ENCODE measurements around the gene WWC2. TPM values are rescaled to one million over a fixed set of nuclear protein-coding genes. Genes with fewer than 3 reads are reported as not detected.

WWC2 gene
- total RNA-seq, 6 donors from 2014 or later: 87.0 to 179 (median 121) TPM

- 31 to 33% methylated on average over 3 of the region's 3 CpGs for WGBS, 2 donors
- H3K36me3 ChIP-seq: no peaks in the 10 kb centered on the region
- peaks cover 9 to 34% (median 22%) of the 10 kb centered on the region in 4 donors for H3K4me1 ChIP-seq
- no peak overlapping the region for H3K27ac ChIP-seq
- TF ChIP-seq EP300 (IDR thresholded peaks at IDR 0.05): no peak
- TF ChIP-seq, protein P1, sequence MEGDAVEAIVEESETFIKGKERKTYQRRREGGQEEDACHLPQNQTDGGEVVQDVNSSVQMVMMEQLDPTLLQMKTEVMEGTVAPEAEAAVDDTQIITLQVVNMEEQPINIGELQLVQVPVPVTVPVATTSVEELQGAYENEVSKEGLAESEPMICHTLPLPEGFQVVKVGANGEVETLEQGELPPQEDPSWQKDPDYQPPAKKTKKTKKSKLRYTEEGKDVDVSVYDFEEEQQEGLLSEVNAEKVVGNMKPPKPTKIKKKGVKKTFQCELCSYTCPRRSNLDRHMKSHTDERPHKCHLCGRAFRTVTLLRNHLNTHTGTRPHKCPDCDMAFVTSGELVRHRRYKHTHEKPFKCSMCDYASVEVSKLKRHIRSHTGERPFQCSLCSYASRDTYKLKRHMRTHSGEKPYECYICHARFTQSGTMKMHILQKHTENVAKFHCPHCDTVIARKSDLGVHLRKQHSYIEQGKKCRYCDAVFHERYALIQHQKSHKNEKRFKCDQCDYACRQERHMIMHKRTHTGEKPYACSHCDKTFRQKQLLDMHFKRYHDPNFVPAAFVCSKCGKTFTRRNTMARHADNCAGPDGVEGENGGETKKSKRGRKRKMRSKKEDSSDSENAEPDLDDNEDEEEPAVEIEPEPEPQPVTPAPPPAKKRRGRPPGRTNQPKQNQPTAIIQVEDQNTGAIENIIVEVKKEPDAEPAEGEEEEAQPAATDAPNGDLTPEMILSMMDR (IDR thresholded peaks at IDR 0.05): no peak
- no peak for TF ChIP-seq POLR2A (IDR thresholded peaks at IDR 0.05)
- no peak for TF ChIP-seq POLR2AphosphoS5 (IDR thresholded peaks at IDR 0.05)
- H3K27me3 ChIP-seq: no peaks in the 10 kb centered on the region
- ATAC-seq (ENCODE audit: low FRiP score in 2 of 2): no peak
- DNase-seq: no peak
- H3K4me3 ChIP-seq: no peak overlapping the region
- no peaks in the 10 kb centered on the region for H3K9me3 ChIP-seq
Measured at GRCh38 chr4:183178201-183178600, 79.1 kb downstream of the WWC2 start.

- 85 to 89% methylated on average over 7 of the region's 7 CpGs for WGBS, 2 donors
- Histone ChIP-seq H3K4me1 (peaks cover 0 to 20% (median 18%) of the 10 kb centered on the region in 4 donors), H3K4me3 (no peak overlapping the region), H3K36me3 (no peaks in the 10 kb centered on the region), H3K27me3 (no peaks in the 10 kb centered on the region), H3K27ac (no peak overlapping the region), H3K9me3 (no peaks in the 10 kb centered on the region)
- ATAC-seq (ENCODE audit: low FRiP score in 2 of 2) (no peak), DNase-seq (no peak)
- TF ChIP-seq, protein P1 (IDR thresholded peaks at IDR 0.05): no peak
- TF ChIP-seq POLR2A (IDR thresholded peaks at IDR 0.05): no peak
- TF ChIP-seq EP300 (IDR thresholded peaks at IDR 0.05): no peak
- TF ChIP-seq POLR2AphosphoS5 (IDR thresholded peaks at IDR 0.05): no peak
Measured at GRCh38 chr4:183180096-183180495, 81.0 kb downstream of the WWC2 start.

DNA sequence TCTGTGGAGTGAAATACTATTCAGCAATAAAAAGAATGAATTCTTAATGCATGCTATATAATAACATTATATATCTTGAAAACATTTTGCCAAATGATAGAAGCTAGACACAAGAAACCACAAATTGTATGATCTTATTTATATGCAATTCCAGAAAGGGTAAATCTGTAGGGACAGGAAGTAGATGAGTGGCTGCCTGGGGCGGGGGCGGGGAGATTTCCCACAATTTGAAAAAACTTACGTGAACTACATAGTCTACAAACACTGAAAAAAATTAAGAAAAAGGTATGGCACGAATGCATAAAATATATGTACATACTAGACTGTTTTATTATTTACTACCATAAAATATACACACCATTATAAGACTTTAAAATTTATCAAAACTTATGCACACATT is 81.6 kb downstream of the WWC2 start:
- H3K27me3 ChIP-seq: no peaks in the 10 kb centered on the region
- ATAC-seq (ENCODE audit: low FRiP score in 2 of 2): no peak
- DNase-seq: no peak
- TF ChIP-seq POLR2AphosphoS5 (IDR thresholded peaks at IDR 0.05): no peak
- TF ChIP-seq POLR2A (IDR thresholded peaks at IDR 0.05): no peak
- no peak for TF ChIP-seq EP300 (IDR thresholded peaks at IDR 0.05)
- TF ChIP-seq, protein P1 (IDR thresholded peaks at IDR 0.05): no peak
- H3K36me3 ChIP-seq: no peaks in the 10 kb centered on the region
- H3K4me3 ChIP-seq: no peak overlapping the region
- peaks cover 0 to 18% (median 15%) of the 10 kb centered on the region in 4 donors for H3K4me1 ChIP-seq
- no peak overlapping the region for H3K27ac ChIP-seq
- H3K9me3 ChIP-seq: no peaks in the 10 kb centered on the region
- WGBS, 2 donors: 68 to 83% methylated on average over 4 of the region's 4 CpGs

DNA sequence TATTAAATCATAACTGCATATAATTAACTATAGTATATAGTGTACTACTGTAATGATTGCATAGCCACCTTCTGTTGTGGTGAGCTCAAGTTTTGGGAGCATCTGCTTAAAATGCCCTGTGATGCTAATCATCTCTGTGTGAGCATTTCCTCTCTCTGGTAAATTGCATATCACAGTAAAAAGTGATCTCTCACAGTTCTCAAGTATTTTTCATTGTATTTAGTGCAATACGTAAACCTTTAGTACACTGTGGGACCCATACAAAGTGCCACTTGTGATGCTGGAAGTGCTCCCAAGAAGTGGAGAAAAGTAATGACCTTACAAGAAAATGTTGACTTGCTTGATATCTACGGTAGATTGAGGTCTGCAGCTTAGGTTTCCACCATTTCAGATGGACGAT is 82.0 kb downstream of the WWC2 start:
- no peaks in the 10 kb centered on the region for H3K9me3 ChIP-seq
- WGBS, 2 donors: 66 to 69% methylated on average over 3 of the region's 3 CpGs
- no peak overlapping the region for H3K27ac ChIP-seq
- ATAC-seq (ENCODE audit: low FRiP score in 2 of 2): no peak
- peak in 1 of 2 donors; percentile 38 for DNase-seq
- no peaks in the 10 kb centered on the region for H3K36me3 ChIP-seq
- H3K4me3 ChIP-seq: no peak overlapping the region
- TF ChIP-seq, protein P1 (IDR thresholded peaks at IDR 0.05): no peak
- TF ChIP-seq POLR2A (IDR thresholded peaks at IDR 0.05) (no peak), EP300 (IDR thresholded peaks at IDR 0.05) (no peak), POLR2AphosphoS5 (IDR thresholded peaks at IDR 0.05) (no peak)
- H3K4me1 ChIP-seq: peaks cover 0 to 17% (median 11%) of the 10 kb centered on the region in 4 donors
- H3K27me3 ChIP-seq: no peaks in the 10 kb centered on the region
